NCI-H146 (cell line): ENCODE data around the gene GMCL1.
"Not testable (repeated sequence)": the region's sequence is repeated elsewhere in the genome, so short reads cannot be mapped to it uniquely, and the experiment has no call there.

Experiments
- DNase-seq: peaks from one replicate; lab custom pipeline; 2025; lab: John Stamatoyannopoulos, UW

GMCL1 gene

GRCh38 chr2:69807821-69808540 is 21.5 kb upstream of the GMCL1 start:
- DNase-seq = no peak

GRCh38 chr2:69810550-69810949 is 18.9 kb upstream of the GMCL1 start:
- DNase-seq = no peak

- no peak for DNase-seq
Measured at GRCh38 chr2:69811018-69811417, 18.4 kb upstream of the GMCL1 start.

GRCh38 chr2:69811591-69811990 is 17.9 kb upstream of the GMCL1 start:
- peak; percentile 24 for DNase-seq

- DNase-seq = no peak
Measured at GRCh38 chr2:69815717-69816116, 13.7 kb upstream of the GMCL1 start.

- DNase-seq = peak; percentile 88
Measured at GRCh38 chr2:69816923-69817542, 12.4 kb upstream of the GMCL1 start.

GRCh38 chr2:69817729-69818501 is 11.5 kb upstream of the GMCL1 start:
- no peak for DNase-seq

- no peak for DNase-seq
Measured at GRCh38 chr2:69827796-69828540, 1.5 kb upstream of the GMCL1 start.

- no peak for DNase-seq
Measured at GRCh38 chr2:69828938-69829255, 563 bp upstream of the GMCL1 start.

- DNase-seq = peak; percentile 36
Measured at GRCh38 chr2:69830045-69830905, 815 bp downstream of the GMCL1 start.

GRCh38 chr2:69830906-69831241 is 1.4 kb downstream of the GMCL1 start:
- not testable (repeated sequence) for DNase-seq

- DNase-seq = no peak
Measured at GRCh38 chr2:69831354-69831905, 2.0 kb downstream of the GMCL1 start.

- no peak for DNase-seq
Measured at GRCh38 chr2:69833752-69834151, 4.3 kb downstream of the GMCL1 start.

- DNase-seq = no peak
Measured at GRCh38 chr2:69835666-69836065, 6.2 kb downstream of the GMCL1 start.

- no peak for DNase-seq
Measured at GRCh38 chr2:69836316-69836715, 6.9 kb downstream of the GMCL1 start.

GRCh38 chr2:69837533-69837932 is 8.1 kb downstream of the GMCL1 start:
- no peak for DNase-seq

GRCh38 chr2:69843993-69844392 is 14.5 kb downstream of the GMCL1 start:
- no peak for DNase-seq

- DNase-seq = no peak
Measured at GRCh38 chr2:69844560-69844959, 15.1 kb downstream of the GMCL1 start.

GRCh38 chr2:69846182-69847067 is 17.0 kb downstream of the GMCL1 start:
- DNase-seq = no peak

- no peak for DNase-seq
Measured at GRCh38 chr2:69847068-69847828, 17.8 kb downstream of the GMCL1 start.
